NCI-H2107 treated with DMSO at 0.1 percent for 48 hours (cell line): Measurements from ENCODE around the gene MBTPS1.

Experiments used
- DNase-seq: peaks from one replicate; lab custom pipeline; 2025; ENCODE audit not compliant: unreplicated experiment; lab: John Stamatoyannopoulos, UW

Gene MBTPS1

DNA sequence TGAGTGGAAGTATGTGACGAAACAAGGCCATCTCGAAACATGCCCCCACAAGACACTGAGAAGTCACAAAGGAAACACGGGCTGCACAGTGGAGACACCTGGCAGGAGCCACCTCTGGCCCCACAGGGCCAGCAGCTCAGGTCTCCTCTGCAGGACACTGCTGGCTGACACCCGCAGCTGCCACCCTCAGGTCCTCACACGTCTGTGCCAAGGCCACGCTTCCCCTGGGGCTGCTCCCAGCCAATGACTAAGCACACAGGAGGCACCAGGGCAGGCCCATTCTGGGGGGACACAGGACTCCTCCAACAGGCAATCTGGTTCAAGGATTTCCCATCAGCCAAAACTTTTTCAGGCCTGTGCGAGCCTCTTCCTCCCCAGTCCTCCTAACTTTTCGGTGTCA lies 36.4 kb downstream of the MBTPS1 start:
- no peak for DNase-seq

DNA sequence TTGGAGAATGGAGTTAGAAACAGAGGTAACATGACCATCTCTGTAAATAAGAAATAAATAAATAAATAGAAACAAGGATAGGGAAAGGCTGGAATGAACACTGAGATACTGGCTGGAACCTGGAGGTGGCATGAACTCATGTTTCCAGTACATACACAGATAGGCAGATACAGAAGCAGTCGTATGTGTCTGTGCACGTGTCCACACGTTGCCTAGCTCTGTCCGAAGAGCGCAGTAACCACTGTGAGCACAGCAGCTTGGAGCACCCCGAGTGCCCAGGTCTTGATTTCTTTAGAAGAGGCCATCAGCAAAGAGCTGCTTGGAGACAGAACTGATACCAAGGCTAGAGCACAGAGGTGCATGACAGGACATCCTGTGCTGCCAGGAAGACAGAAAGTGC lies 37.1 kb downstream of the MBTPS1 start:
- no peak for DNase-seq

- no peak for DNase-seq
Observed at GRCh38 chr16:84075376-84075775, 41.4 kb downstream of the MBTPS1 start.

DNA sequence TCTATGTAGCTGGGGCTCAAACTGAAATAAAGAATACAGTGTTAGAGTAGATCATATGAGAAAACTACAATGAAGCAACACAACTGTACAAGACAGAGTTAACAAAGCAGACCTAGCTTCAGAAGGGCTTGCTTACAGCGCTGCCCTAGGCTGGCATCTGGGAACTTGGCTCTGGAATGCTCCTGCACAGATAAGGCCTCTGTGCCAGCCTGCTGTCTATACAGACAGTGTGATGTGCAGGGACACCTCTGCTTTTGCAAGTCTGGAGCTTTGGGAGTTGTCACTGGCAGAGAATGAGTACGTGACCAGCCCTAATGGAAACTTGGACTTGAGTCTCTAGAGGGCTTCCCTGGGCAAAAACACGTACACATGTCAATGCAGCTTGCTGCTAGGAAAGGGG lies 42.0 kb downstream of the MBTPS1 start:
- no peak for DNase-seq

DNA sequence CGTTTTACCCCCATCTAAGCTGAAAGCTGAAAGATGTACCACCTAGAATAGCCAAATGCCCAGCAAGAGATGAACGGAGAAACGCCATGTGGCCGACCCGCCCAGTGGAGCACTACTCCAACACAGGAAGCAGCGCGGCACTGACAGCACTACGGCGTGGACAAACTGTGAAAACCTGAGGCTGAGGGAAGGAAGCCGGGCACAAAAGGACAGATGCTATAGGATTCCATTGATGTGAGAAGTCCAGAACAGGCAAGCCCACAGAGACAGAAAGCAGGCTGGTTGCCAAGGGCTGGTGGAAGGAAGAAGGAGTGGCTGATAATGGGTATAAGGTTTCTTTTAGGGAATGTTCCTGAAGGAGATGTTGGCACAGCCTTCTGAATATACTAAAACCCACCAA lies 44.7 kb downstream of the MBTPS1 start:
- no peak for DNase-seq

- no peak for DNase-seq
Observed at GRCh38 chr16:84071121-84071520, 45.6 kb downstream of the MBTPS1 start.

DNA sequence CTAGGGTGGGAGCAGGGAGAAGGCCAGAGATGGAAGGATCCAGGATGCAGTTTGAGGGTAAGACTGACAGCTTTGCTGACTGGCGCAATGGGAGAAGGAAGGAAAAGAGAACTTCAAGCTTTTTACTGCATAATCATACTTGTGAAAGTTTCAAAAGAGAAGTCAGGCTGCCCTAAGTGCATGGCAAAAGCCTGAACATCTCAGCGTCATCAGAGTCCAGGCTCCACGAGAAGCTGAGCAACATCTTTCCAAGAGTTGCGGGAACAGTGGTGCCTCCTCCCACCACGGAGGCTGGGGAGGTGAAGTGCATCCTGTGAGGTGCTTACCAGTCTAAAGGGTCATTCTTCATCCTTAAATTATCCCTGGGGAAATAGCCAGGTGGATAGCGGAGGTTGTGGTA lies 47.2 kb downstream of the MBTPS1 start:
- DNase-seq: no peak

DNA sequence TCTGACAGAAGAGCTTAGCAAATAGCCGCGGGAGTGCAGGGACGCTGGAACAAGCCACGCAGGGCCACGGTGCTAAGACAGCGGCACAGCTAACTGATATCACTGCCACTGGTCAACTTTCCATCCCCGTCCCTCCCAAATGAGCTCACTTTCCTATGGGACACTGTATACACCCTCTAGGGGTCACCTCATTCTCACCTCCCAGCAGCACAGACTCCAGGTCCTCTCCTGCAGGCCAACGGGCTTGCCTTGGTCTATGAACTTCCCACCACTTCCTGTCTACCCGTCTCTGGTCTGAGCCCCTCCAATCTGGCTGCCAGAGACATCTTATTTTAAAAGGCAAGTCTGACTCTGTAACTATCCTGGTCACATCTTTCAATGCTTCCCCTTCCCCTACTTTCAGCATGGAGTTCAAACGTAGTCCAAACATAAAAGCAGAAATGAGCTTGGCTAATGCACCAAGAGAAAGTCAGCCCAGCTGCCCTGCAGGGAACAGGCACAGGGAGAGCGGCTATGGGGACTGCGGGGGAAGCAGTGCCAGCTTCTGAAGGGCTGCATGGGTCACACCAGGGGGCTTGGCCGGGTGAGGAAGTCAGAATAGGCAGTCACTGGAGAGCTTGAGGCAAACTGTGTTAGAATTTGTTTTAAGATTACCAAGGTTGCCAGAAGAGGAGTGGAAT lies 47.8 kb downstream of the MBTPS1 start:
- DNase-seq: no peak

DNA sequence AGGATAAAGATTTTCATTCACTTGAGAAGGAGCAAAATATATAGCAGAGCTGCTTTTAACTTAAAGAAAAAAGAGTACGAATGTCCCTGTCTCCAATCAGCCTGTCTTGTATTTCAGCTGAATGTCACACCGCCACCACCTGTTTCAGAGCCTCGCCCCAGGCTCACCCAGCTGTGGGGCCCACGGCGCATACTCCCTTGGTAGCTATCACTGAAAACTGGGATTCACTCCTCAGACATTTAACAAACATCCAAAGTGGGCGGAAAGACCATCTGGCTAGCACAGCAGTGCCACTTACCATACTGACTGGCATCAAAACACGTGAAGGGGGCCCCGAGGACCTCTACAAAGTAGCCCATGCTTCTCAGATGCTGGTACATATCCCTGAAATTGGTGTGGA lies 48.7 kb downstream of the MBTPS1 start:
- no peak for DNase-seq

GRCh38 chr16:84067640-84068039 lies 49.1 kb downstream of the MBTPS1 start:
- DNase-seq: no peak

GRCh38 chr16:84065536-84066132 lies 51.1 kb downstream of the MBTPS1 start:
- peak; percentile 59 for DNase-seq

DNA sequence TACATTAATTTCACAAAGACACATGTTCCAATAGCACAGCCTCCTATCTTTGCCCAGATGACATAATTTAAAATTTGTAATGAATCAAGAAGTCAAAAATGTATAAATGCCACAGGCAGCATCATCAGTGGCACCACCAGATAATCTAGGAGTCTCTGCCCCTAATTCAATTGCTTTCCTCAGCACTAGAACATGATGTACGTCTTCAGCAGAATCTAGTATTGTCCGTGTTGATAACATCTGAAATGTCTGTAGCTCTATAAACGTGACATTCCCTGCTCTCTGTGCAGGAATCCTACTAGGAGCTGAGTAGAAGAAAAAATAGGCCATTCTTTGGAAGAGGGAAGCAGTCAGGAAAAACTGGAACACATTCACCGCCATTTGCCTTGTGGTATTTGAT lies 52.8 kb downstream of the MBTPS1 start:
- DNase-seq: no peak

GRCh38 chr16:84062734-84063640 lies 53.8 kb downstream of the MBTPS1 start:
- DNase-seq: peak; percentile 41

DNA sequence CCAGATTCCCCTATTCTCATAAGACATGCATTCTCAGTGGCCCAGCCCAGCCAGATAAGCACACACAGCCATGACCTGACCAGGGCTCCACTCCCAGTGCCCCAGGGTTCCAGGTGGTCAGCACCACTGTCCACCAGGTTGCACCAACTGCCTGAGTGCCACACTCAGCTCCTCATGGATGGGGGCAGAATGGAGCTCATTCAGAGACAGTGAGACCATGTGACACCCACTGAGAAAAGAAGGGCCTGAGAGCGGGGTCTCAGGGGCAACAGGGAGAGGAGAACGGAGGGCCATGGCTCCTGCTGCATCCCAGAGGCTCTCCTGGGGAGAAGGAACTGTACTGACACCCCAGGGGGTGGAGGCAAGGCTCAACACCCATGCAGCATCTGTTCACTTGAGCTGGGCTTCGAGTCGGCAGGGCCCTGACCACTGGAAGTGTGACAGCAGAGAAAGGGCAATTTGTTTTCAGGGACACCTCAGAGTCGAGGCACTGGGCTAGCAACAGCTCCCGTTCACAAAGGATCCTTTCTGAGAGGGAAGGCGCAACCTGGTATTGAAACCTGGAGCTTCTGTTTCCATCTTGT lies 55.4 kb downstream of the MBTPS1 start:
- no peak for DNase-seq

DNA sequence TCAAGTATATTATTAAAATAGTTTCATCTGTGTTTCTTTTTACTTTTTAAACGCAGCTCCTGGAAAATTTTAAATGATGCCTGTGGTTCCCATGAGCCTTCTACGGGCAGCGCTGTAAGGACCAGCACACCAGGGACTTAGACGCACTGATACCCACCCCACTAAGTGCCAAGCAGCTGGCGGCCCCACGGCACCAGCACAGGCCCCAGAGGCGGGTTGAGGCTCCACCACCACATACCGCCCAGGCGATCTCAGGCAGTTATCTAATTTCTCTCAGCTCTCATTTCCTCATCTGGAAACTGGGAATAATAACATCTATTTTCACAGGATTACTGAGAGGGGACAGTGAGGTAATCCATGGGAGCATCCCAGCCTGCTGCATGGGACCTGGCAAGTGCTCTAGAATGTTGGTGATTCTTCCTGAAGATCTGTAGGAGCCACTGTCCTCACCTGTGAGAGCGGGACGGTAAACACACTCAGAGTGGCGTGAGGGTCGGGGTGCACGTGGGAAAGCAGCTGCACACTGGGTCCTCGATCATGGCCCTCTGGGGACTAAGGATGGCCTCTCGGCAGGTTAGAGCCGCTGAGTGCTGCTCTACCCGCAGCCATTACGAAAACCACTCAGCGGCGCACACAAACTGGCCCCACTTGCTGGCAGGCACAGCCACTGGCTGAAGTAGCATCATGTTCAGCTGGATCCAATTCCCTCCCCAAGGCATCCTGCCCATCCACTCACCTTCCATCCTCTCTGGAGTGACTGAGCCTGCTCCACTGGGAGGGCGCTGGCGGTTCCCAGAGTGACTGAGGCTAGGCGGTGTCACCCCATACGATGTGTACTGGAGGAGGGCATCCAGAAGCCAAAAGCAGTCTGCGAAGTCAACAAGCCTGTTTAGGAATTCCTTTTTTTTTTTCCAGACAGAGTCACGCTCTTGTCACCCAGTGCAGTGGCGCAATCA lies 56.5 kb downstream of the MBTPS1 start:
- DNase-seq: peak; percentile 85

DNA sequence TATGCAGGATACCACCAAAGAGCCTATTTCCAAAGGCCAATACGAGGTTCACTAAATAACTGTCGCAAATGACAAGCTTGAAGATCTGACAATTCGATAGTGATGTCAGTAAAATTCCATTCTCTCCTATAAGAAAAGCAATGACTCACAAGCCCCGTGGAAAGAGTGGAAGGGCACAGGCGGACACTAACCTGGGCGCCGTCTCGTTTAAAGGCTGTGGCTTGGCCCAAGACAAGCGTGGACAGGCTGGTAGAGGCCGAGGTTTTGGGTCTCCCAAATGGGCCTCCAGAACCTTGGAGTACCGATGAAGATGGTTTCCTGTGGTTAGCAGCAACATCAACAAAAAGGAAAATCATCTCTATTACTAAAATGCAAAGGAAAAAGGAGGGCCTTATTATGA lies 57.6 kb downstream of the MBTPS1 start:
- no peak for DNase-seq

GRCh38 chr16:84058664-84059063 lies 58.1 kb downstream of the MBTPS1 start:
- no peak for DNase-seq

DNA sequence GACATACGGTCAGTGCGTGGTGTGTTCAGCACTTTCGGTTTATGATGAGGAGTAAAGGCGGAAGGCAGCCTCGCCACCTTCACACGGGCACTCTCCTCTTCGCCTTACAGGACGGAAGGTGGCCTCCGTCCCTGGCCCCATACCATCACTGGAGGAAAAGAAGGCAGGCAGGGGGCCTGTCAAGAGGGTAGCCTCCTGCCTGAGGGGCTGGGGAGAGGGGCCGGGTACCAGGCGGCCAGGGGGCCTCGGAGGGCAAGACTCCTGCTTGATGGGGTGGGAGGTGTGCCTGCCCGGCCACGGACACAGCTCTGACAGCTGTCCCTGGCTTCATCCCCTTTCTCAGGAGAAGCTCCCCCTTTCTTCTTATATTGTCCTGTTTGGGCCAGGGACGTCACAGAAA lies 58.5 kb downstream of the MBTPS1 start:
- no peak for DNase-seq

GRCh38 chr16:84056933-84057332 lies 59.8 kb downstream of the MBTPS1 start:
- no peak for DNase-seq

DNA sequence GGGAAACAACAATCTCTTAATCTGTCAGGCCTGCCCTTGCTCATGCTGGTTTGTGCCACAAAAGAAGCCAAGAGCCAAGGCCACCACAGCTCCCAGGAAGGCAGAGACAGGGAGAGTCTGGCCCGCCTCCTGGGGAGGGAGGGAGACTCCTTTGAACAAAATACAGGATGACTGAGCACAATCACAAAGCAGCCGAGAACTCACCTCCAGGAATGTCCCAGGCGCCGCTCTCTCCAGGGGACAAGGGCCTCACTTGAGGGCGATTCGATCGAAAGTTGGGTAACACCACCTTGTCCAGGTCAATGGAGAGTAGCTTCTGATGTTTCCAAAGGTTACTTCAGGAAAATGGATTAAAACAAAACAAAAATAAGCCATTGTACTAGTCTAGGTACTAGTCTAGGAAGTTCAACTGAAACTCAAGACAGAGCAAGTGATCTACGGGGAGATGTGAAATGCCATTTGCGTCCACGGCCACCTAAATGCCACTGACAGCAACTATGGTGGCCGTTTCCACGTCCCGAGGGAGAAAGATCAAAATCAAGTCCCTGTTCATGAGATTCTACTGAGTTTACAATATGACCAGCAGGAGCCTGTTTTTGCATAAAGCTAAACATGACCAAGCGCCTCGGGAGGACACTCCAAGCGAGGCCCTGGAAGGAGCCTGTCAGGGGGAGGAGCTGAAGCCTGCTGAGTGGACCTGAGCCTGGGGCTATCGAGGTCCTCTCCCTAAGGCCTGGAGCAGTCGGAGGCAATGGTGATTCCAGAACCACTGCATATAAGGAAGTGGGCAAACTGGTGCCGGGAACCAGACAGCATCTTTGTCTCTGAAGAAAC lies 60.7 kb downstream of the MBTPS1 start:
- DNase-seq: no peak
